ENCODE data around the gene CYP19A1.

Gene CYP19A1

GRCh38 chr15:51280838-51281237, 57.6 kb downstream of the CYP19A1 start:
- no peaks in the 10 kb centered on the region for H3K4me1 ChIP-seq (ENCODE audit: insufficient read depth, low read length, severe bottlenecking)
- no peaks in the 10 kb centered on the region for H4K20me1 ChIP-seq (ENCODE audit: insufficient read depth, low read length)
- no peaks in the 10 kb centered on the region for H3F3A ChIP-seq (ENCODE audit: insufficient read depth, low read length)
- no peak overlapping the region for H2AFZ ChIP-seq (ENCODE audit: low read length)
- TF ChIP-seq EZH2 (IDR thresholded peaks at IDR 0.05; ENCODE audit: borderline replicate concordance, low read length) (no peak), CTCF (IDR thresholded peaks at IDR 0.05; ENCODE audit: low read length) (no peak)
- no peaks in the 10 kb centered on the region for H3K36me3 ChIP-seq (ENCODE audit: insufficient read depth, low read length)
- no peaks in the 10 kb centered on the region for H3K79me2 ChIP-seq (ENCODE audit: insufficient read depth, low read length)
- no peak overlapping the region for H3K27ac ChIP-seq (ENCODE audit: low read depth, low read length, poor library complexity, severe bottlenecking)
- no peak overlapping the region for H3K4me2 ChIP-seq (ENCODE audit: low read length)
- H3K27me3 ChIP-seq (ENCODE audit: insufficient read depth, low read length): no peaks in the 10 kb centered on the region
- no peak overlapping the region for H3K9ac ChIP-seq (ENCODE audit: low read length)
- no peaks in the 10 kb centered on the region for H3K9me3 ChIP-seq (ENCODE audit: low read length)
- no peaks in the 10 kb centered on the region for H3K9me2 ChIP-seq (ENCODE audit: low read depth, low read length)
- H3K4me3 ChIP-seq (ENCODE audit: low read depth, low read length, poor library complexity, severe bottlenecking): no peak overlapping the region

- H2AFZ ChIP-seq (ENCODE audit: low read length): no peak overlapping the region
- H4K20me1 ChIP-seq (ENCODE audit: insufficient read depth, low read length): no peaks in the 10 kb centered on the region
- no peak overlapping the region for H3K27ac ChIP-seq (ENCODE audit: low read depth, low read length, poor library complexity, severe bottlenecking)
- no peaks in the 10 kb centered on the region for H3K9me3 ChIP-seq (ENCODE audit: low read length)
- H3K4me2 ChIP-seq (ENCODE audit: low read length): no peak overlapping the region
- H3F3A ChIP-seq (ENCODE audit: insufficient read depth, low read length): no peaks in the 10 kb centered on the region
- no peaks in the 10 kb centered on the region for H3K36me3 ChIP-seq (ENCODE audit: insufficient read depth, low read length)
- H3K4me3 ChIP-seq (ENCODE audit: low read depth, low read length, poor library complexity, severe bottlenecking): no peak overlapping the region
- no peak for TF ChIP-seq CTCF (IDR thresholded peaks at IDR 0.05; ENCODE audit: low read length)
- TF ChIP-seq EZH2 (IDR thresholded peaks at IDR 0.05; ENCODE audit: borderline replicate concordance, low read length): no peak
- no peaks in the 10 kb centered on the region for H3K27me3 ChIP-seq (ENCODE audit: insufficient read depth, low read length)
- no peak overlapping the region for H3K9ac ChIP-seq (ENCODE audit: low read length)
- no peaks in the 10 kb centered on the region for H3K79me2 ChIP-seq (ENCODE audit: insufficient read depth, low read length)
- H3K9me2 ChIP-seq (ENCODE audit: low read depth, low read length): no peaks in the 10 kb centered on the region
- no peaks in the 10 kb centered on the region for H3K4me1 ChIP-seq (ENCODE audit: insufficient read depth, low read length, severe bottlenecking)
Measured at GRCh38 chr15:51279391-51279790, 59.0 kb downstream of the CYP19A1 start.

GRCh38 chr15:51277101-51277500, 61.3 kb downstream of the CYP19A1 start:
- Histone ChIP-seq H3K9me2 (ENCODE audit: low read depth, low read length) (no peaks in the 10 kb centered on the region), H3F3A (ENCODE audit: insufficient read depth, low read length) (no peaks in the 10 kb centered on the region), H3K4me2 (ENCODE audit: low read length) (no peak overlapping the region), H3K27me3 (ENCODE audit: insufficient read depth, low read length) (no peaks in the 10 kb centered on the region), H3K9ac (ENCODE audit: low read length) (no peak overlapping the region), H3K27ac (ENCODE audit: low read depth, low read length, poor library complexity, severe bottlenecking) (no peak overlapping the region), H3K9me3 (ENCODE audit: low read length) (no peaks in the 10 kb centered on the region), H4K20me1 (ENCODE audit: insufficient read depth, low read length) (no peaks in the 10 kb centered on the region), H3K4me1 (ENCODE audit: insufficient read depth, low read length, severe bottlenecking) (no peaks in the 10 kb centered on the region), H3K4me3 (ENCODE audit: low read depth, low read length, poor library complexity, severe bottlenecking) (no peak overlapping the region), H3K36me3 (ENCODE audit: insufficient read depth, low read length) (no peaks in the 10 kb centered on the region), H3K79me2 (ENCODE audit: insufficient read depth, low read length) (no peaks in the 10 kb centered on the region), H2AFZ (ENCODE audit: low read length) (no peak overlapping the region)
- TF ChIP-seq EZH2 (IDR thresholded peaks at IDR 0.05; ENCODE audit: borderline replicate concordance, low read length) (no peak), CTCF (IDR thresholded peaks at IDR 0.05; ENCODE audit: low read length) (no peak)

Data from OCI-LY1 (cell line).